ENCODE measurements around the gene POPDC2.
A peak's percentile ranks its signal among the peaks of the same experiment; 100 is the strongest.
"Not testable (repeated sequence)": the region's sequence is repeated elsewhere in the genome, so short reads cannot be mapped to it uniquely, and the experiment has no call there.

The POPDC2 gene

GRCh38 chr3:119683421-119683820 lies 23.0 kb upstream of the POPDC2 start:
- H3K27ac ChIP-seq (ENCODE audit: low read depth, low read length, severe bottlenecking) = no peak overlapping the region
- no peaks in the 10 kb centered on the region for H3K4me1 ChIP-seq (ENCODE audit: control insufficient read depth, insufficient read depth, low read length, poor library complexity, severe bottlenecking)
- H3K4me3 ChIP-seq (ENCODE audit: extremely low read depth, insufficient read depth, low read length, poor library complexity, severe bottlenecking) = no peak overlapping the region
- no peaks in the 10 kb centered on the region for H3K9me3 ChIP-seq (ENCODE audit: control insufficient read depth, low read length)
- H3K36me3 ChIP-seq (ENCODE audit: control insufficient read depth, insufficient read depth, low read length) = no peaks in the 10 kb centered on the region
- WGBS, 2 experiments (ENCODE audit: insufficient coverage in 2 of 2) = no CpG with 5 or more reads among the region's 1 CpG

- Histone ChIP-seq H3K4me1 (ENCODE audit: control insufficient read depth, insufficient read depth, low read length, poor library complexity, severe bottlenecking) (no peaks in the 10 kb centered on the region), H3K4me3 (ENCODE audit: extremely low read depth, insufficient read depth, low read length, poor library complexity, severe bottlenecking) (no peak overlapping the region), H3K27ac (ENCODE audit: low read depth, low read length, severe bottlenecking) (no peak overlapping the region), H3K9me3 (ENCODE audit: control insufficient read depth, low read length) (no peaks in the 10 kb centered on the region), H3K36me3 (ENCODE audit: control insufficient read depth, insufficient read depth, low read length) (no peaks in the 10 kb centered on the region)
- WGBS, 2 experiments (ENCODE audit: insufficient coverage in 2 of 2) = no CpG with 5 or more reads among the region's 1 CpG
These were observed 20.9 kb upstream of the POPDC2 start for GRCh38 chr3:119681279-119681678.

GRCh38 chr3:119679874-119680273 lies 19.5 kb upstream of the POPDC2 start:
- no peak overlapping the region for H3K27ac ChIP-seq (ENCODE audit: low read depth, low read length, severe bottlenecking)
- H3K4me3 ChIP-seq (ENCODE audit: extremely low read depth, insufficient read depth, low read length, poor library complexity, severe bottlenecking) = no peak overlapping the region
- H3K36me3 ChIP-seq (ENCODE audit: control insufficient read depth, insufficient read depth, low read length) = peaks cover 3% of the 10 kb centered on the region
- no peaks in the 10 kb centered on the region for H3K4me1 ChIP-seq (ENCODE audit: control insufficient read depth, insufficient read depth, low read length, poor library complexity, severe bottlenecking)
- no peaks in the 10 kb centered on the region for H3K9me3 ChIP-seq (ENCODE audit: control insufficient read depth, low read length)

- H3K27ac ChIP-seq (ENCODE audit: low read depth, low read length, severe bottlenecking); H3K4me1 ChIP-seq (ENCODE audit: control insufficient read depth, insufficient read depth, low read length, poor library complexity, severe bottlenecking); H3K9me3 ChIP-seq (ENCODE audit: control insufficient read depth, low read length); H3K4me3 ChIP-seq (ENCODE audit: extremely low read depth, insufficient read depth, low read length, poor library complexity, severe bottlenecking): not testable (repeated sequence)
- H3K36me3 ChIP-seq (ENCODE audit: control insufficient read depth, insufficient read depth, low read length) = peaks cover 20% of the 10 kb centered on the region
- WGBS, 2 experiments (ENCODE audit: insufficient coverage in 2 of 2) = 91 to 92% methylated on average over 9 to 10 of the region's 10 CpGs
These were observed 17.8 kb upstream of the POPDC2 start for GRCh38 chr3:119678209-119678608.

DNA sequence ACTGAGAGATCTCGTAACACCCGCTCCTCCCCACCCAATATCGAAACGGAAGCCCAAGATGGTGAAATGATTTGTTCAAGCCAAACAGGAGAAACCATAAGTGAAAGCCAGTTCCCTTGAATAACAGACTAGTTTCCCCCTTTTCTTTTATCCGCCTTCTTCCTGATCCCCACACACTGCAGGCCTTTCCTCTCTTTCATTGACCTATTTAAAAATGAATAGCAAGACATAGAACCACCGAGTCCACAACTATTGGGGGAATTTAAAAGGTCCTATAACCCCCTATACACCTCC lies 17.2 kb upstream of the POPDC2 start:
- Histone ChIP-seq H3K27ac (ENCODE audit: low read depth, low read length, severe bottlenecking) (no peak overlapping the region), H3K4me1 (ENCODE audit: control insufficient read depth, insufficient read depth, low read length, poor library complexity, severe bottlenecking) (no peaks in the 10 kb centered on the region), H3K9me3 (ENCODE audit: control insufficient read depth, low read length) (no peaks in the 10 kb centered on the region), H3K4me3 (ENCODE audit: extremely low read depth, insufficient read depth, low read length, poor library complexity, severe bottlenecking) (peak overlapping the region; percentile 56), H3K36me3 (ENCODE audit: control insufficient read depth, insufficient read depth, low read length) (peaks cover 25% of the 10 kb centered on the region)
- 27 to 100% methylated on average over 1 to 5 of the region's 6 CpGs for WGBS, 2 experiments (ENCODE audit: insufficient coverage in 2 of 2)

GRCh38 chr3:119676771-119677640 lies 16.6 kb upstream of the POPDC2 start, which contains the start of gene COX17:
TSS of gene COX17 (minus strand) at chr3:119677406. CDS start at chr3:119677310, 96 bp downstream.
- no peaks in the 10 kb centered on the region for H3K4me1 ChIP-seq (ENCODE audit: control insufficient read depth, insufficient read depth, low read length, poor library complexity, severe bottlenecking)
- peak within 1 kb of the TSS; percentile 56 for H3K4me3 ChIP-seq (ENCODE audit: extremely low read depth, insufficient read depth, low read length, poor library complexity, severe bottlenecking)
- H3K27ac ChIP-seq (ENCODE audit: low read depth, low read length, severe bottlenecking) = peak within 1 kb of the TSS; percentile 55
- H3K9me3 ChIP-seq (ENCODE audit: control insufficient read depth, low read length) = no peaks in the 10 kb centered on the region
- 1% methylated on average over 24 to 37 of the region's 54 CpGs for WGBS, 2 experiments (ENCODE audit: insufficient coverage in 2 of 2)
- H3K36me3 ChIP-seq (ENCODE audit: control insufficient read depth, insufficient read depth, low read length) = peaks cover 25% of the 10 kb centered on the region

DNA sequence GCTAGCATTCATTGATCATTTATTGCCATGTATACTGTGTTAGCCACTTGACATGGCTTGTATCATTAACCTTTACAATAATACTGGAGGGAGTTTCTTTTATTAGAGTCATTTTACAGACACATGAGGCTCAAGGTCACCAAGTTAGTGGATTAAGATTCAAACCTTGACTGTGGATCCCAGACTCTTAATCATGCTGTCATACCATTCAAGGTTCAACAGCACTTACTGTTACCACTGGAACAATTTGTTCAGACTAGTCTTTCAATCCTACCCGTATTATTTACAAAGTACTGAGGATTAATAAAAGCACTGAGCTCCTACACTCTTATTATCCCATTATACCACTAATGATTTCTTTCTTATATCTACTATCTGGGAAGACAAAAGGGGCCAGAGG lies 15.6 kb upstream of the POPDC2 start:
- WGBS, 2 experiments (ENCODE audit: insufficient coverage in 2 of 2) = 83 to 100% methylated on average over 1 of the region's 1 CpG
- H3K27ac ChIP-seq (ENCODE audit: low read depth, low read length, severe bottlenecking) = no peak overlapping the region

GRCh38 chr3:119675188-119675874 lies 14.9 kb upstream of the POPDC2 start:
- WGBS, 2 experiments (ENCODE audit: insufficient coverage in 2 of 2) = no CpG with 5 or more reads among the region's 5 CpGs
- no peaks in the 10 kb centered on the region for H3K9me3 ChIP-seq (ENCODE audit: control insufficient read depth, low read length)
- no peak overlapping the region for H3K4me3 ChIP-seq (ENCODE audit: extremely low read depth, insufficient read depth, low read length, poor library complexity, severe bottlenecking)
- H3K27ac ChIP-seq (ENCODE audit: low read depth, low read length, severe bottlenecking) = no peak overlapping the region
- H3K4me1 ChIP-seq (ENCODE audit: control insufficient read depth, insufficient read depth, low read length, poor library complexity, severe bottlenecking) = no peaks in the 10 kb centered on the region
- peaks cover 30% of the 10 kb centered on the region for H3K36me3 ChIP-seq (ENCODE audit: control insufficient read depth, insufficient read depth, low read length)

More for the DNA sequence above, 15.6 kb upstream of the POPDC2 start:
- Histone ChIP-seq H3K9me3 (ENCODE audit: control insufficient read depth, low read length) (no peaks in the 10 kb centered on the region), H3K4me3 (ENCODE audit: extremely low read depth, insufficient read depth, low read length, poor library complexity, severe bottlenecking) (peak overlapping the region; percentile 56), H3K4me1 (ENCODE audit: control insufficient read depth, insufficient read depth, low read length, poor library complexity, severe bottlenecking) (no peaks in the 10 kb centered on the region), H3K36me3 (ENCODE audit: control insufficient read depth, insufficient read depth, low read length) (peaks cover 29% of the 10 kb centered on the region)

GRCh38 chr3:119673875-119674274 lies 13.5 kb upstream of the POPDC2 start:
- WGBS, 2 experiments (ENCODE audit: insufficient coverage in 2 of 2) = 93 to 99% methylated on average over 13 to 14 of the region's 18 CpGs
- Histone ChIP-seq H3K4me1 (ENCODE audit: control insufficient read depth, insufficient read depth, low read length, poor library complexity, severe bottlenecking) (peaks cover 3% of the 10 kb centered on the region), H3K4me3 (ENCODE audit: extremely low read depth, insufficient read depth, low read length, poor library complexity, severe bottlenecking) (no peak overlapping the region), H3K9me3 (ENCODE audit: control insufficient read depth, low read length) (no peaks in the 10 kb centered on the region), H3K27ac (ENCODE audit: low read depth, low read length, severe bottlenecking) (no peak overlapping the region), H3K36me3 (ENCODE audit: control insufficient read depth, insufficient read depth, low read length) (peaks cover 30% of the 10 kb centered on the region)

- Histone ChIP-seq H3K36me3 (ENCODE audit: control insufficient read depth, insufficient read depth, low read length) (peaks cover 36% of the 10 kb centered on the region), H3K9me3 (ENCODE audit: control insufficient read depth, low read length) (no peaks in the 10 kb centered on the region), H3K4me1 (ENCODE audit: control insufficient read depth, insufficient read depth, low read length, poor library complexity, severe bottlenecking) (peaks cover 3% of the 10 kb centered on the region), H3K4me3 (ENCODE audit: extremely low read depth, insufficient read depth, low read length, poor library complexity, severe bottlenecking) (no peak overlapping the region), H3K27ac (ENCODE audit: low read depth, low read length, severe bottlenecking) (no peak overlapping the region)
- WGBS, 2 experiments (ENCODE audit: insufficient coverage in 2 of 2) = 100% methylated on average over 1 of the region's 2 CpGs
These were observed 12.4 kb upstream of the POPDC2 start for GRCh38 chr3:119672776-119673175.
